H1 (cell line): ENCODE results near the gene SMCP. TPM values are rescaled to one million over a fixed set of nuclear protein-coding genes. Genes with fewer than 3 reads are reported as not detected.

Experiments used
- CTCF ChIA-PET: fragments of 300-600 bp; sonication (Branson Sonifier 250); formaldehyde crosslinking; loops from one replicate; lab custom pipeline; 2021; ENCODE audit not compliant: partially characterized antibody; lab: Charles Lee
- POLR2A ChIA-PET: fragments of 300-600 bp; sonication (Branson Sonifier 250); formaldehyde crosslinking; loops from one replicate; lab custom pipeline; 2021; ENCODE audit warnings: inconsistent platforms; ENCODE audit not compliant: partially characterized antibody; lab: Charles Lee
- DNase-seq, 2 experiments: peaks; one replicate each; pipeline versions ENCODE4 v3.0.0 to v3.0.0-alpha.2; 2010 to 2022; ENCODE audit warnings: low spot score in 2 of 2, low read depth in 1 of 2, mixed read lengths in 1 of 2
- FAIRE-seq: peaks from 2 replicates; lab custom pipeline; 2011; peaks lifted over from hg19 to GRCh38; lab: Jason Lieb, UNC
- H2AFZ ChIP-seq: 2 replicates; pipeline ENCODE4 v1.8.1; 2012; ENCODE audit warnings: low read length, inconsistent platforms
- H2AK5ac ChIP-seq: 2 replicates; pipeline ENCODE4 v1.6.1; 2013; ENCODE audit warnings: low read depth, low read length
- H2BK120ac ChIP-seq: replicated peaks from 2 replicates; pipeline ENCODE3; 2013; ENCODE audit warnings: low read depth, low read length, inconsistent platforms
- H2BK12ac ChIP-seq: 2 replicates; pipeline ENCODE4 v1.6.1; 2013; ENCODE audit warnings: low read depth, low read length
- H2BK15ac ChIP-seq: 2 replicates; pipeline ENCODE4 v1.6.1; 2013; ENCODE audit warnings: low read length
- H2BK20ac ChIP-seq: 2 replicates; pipeline ENCODE4 v1.6.1; 2013; ENCODE audit warnings: low read length
- H2BK5ac ChIP-seq: 2 replicates; pipeline ENCODE4 v1.6.1; 2013; ENCODE audit warnings: low read depth, low read length
- H3K14ac ChIP-seq: 2 replicates; pipeline ENCODE4 v1.6.1; 2013; ENCODE audit warnings: inconsistent platforms; ENCODE audit not compliant: insufficient read length
- H3K18ac ChIP-seq: 2 replicates; pipeline ENCODE4 v1.6.1; 2013; ENCODE audit warnings: low read length; ENCODE audit errors: extremely low read depth
- H3K23ac ChIP-seq: 2 replicates; pipeline ENCODE4 v1.6.1; 2013; ENCODE audit warnings: inconsistent platforms; ENCODE audit not compliant: insufficient read length
- H3K23me2 ChIP-seq: 2 replicates; pipeline ENCODE4 v1.6.1; 2013; ENCODE audit warnings: low read depth, low read length
- H3K27ac ChIP-seq: 2 replicates; pipeline ENCODE4 v1.6.1; 2011; ENCODE audit warnings: low read depth, low read length, inconsistent platforms
- H3K27me3 ChIP-seq, 4 experiments: replicated peaks in 1 of 4; 1 replicate in 1 of 4; 2 replicates in 3 of 4; pipeline versions ENCODE4 v1.6.1 to v1.8.1; 2011 to 2013; ENCODE audit warnings: low read length in 3 of 4, mild to moderate bottlenecking in 3 of 4, inconsistent platforms in 2 of 4, mixed read lengths in 2 of 4, moderate library complexity in 1 of 4; ENCODE audit not compliant: control insufficient read depth in 3 of 4, insufficient read depth in 3 of 4; ENCODE audit errors: extremely low read depth in 1 of 4
- H3K36me3 ChIP-seq, 4 experiments: 2 replicates each; pipeline versions ENCODE4 v1.6.1 to v1.8.1; 2011 to 2013; ENCODE audit warnings: mild to moderate bottlenecking in 4 of 4, low read length in 3 of 4, moderate library complexity in 2 of 4, control low read depth in 1 of 4, inconsistent platforms in 1 of 4; ENCODE audit not compliant: insufficient read depth in 4 of 4, control insufficient read depth in 2 of 4
- H3K4ac ChIP-seq: replicated peaks from 2 replicates; pipeline ENCODE3; 2013; ENCODE audit warnings: low read length, low read depth, mixed read lengths, inconsistent platforms; ENCODE audit not compliant: insufficient read length
- H3K4me1 ChIP-seq, 4 experiments: replicated peaks in 1 of 4; 1 replicate in 1 of 4; 2 replicates in 3 of 4; pipeline versions ENCODE4 v1.6.1 to v1.8.1; 2011 to 2013; ENCODE audit warnings: low read length in 3 of 4, inconsistent platforms in 2 of 4, mixed read lengths in 1 of 4; ENCODE audit not compliant: insufficient read depth in 4 of 4, control insufficient read depth in 3 of 4
- H3K4me2 ChIP-seq, 2 experiments: 2 replicates each; pipeline versions ENCODE4 v1.6.1 to v1.8.1; 2011 to 2013; ENCODE audit warnings: low read depth in 2 of 2, low read length in 2 of 2, control low read depth in 1 of 2, inconsistent platforms in 1 of 2, mild to moderate bottlenecking in 1 of 2; ENCODE audit not compliant: insufficient read depth in 1 of 2
- H3K4me3 ChIP-seq, 4 experiments: fragments of 200-600, 300-600 bp in 1 of 4; sonication (generic), shearing (Covaris generic), sonication (Bioruptor Twin) in 1 of 4; 2 replicates each; pipeline versions ENCODE4 v1.5.1 to v1.8.1; 2011 to 2016; ENCODE audit warnings: low read length in 4 of 4, low read depth in 3 of 4, control low read depth in 2 of 4, inconsistent platforms in 2 of 4, mild to moderate bottlenecking in 2 of 4, mixed read lengths in 1 of 4, moderate library complexity in 1 of 4; ENCODE audit not compliant: insufficient read depth in 2 of 4; ENCODE audit errors: extremely low read depth in 1 of 4
- H3K56ac ChIP-seq: replicated peaks from 2 replicates; pipeline ENCODE3; 2013; ENCODE audit warnings: low read depth, mild to moderate bottlenecking, mixed read lengths, low read length, inconsistent platforms; ENCODE audit not compliant: insufficient read length
- H3K79me1 ChIP-seq: 2 replicates; pipeline ENCODE4 v1.6.1; 2013; ENCODE audit warnings: low read depth, low read length, control low read depth
- H3K79me2 ChIP-seq, 2 experiments: 2 replicates each; pipeline versions ENCODE4 v1.6.1 to v1.8.1; 2012 to 2013; ENCODE audit warnings: low read length in 2 of 2, mild to moderate bottlenecking in 2 of 2, inconsistent platforms in 1 of 2; ENCODE audit not compliant: insufficient read depth in 2 of 2, control insufficient read depth in 1 of 2
- H3K9ac ChIP-seq, 4 experiments: replicated peaks in 1 of 4; 1 replicate in 1 of 4; 2 replicates in 3 of 4; pipeline versions ENCODE4 v1.6.1 to v1.8.1; 2011 to 2013; ENCODE audit warnings: low read depth in 3 of 4, low read length in 3 of 4, control low read depth in 2 of 4, mild to moderate bottlenecking in 2 of 4, moderate library complexity in 2 of 4, inconsistent platforms in 1 of 4; ENCODE audit errors: extremely low read depth in 1 of 4
- H3K9me3 ChIP-seq, 2 experiments: 2 replicates each; pipeline versions ENCODE4 v1.6.1 to v1.8.1; 2012 to 2013; ENCODE audit warnings: mild to moderate bottlenecking in 2 of 2, moderate library complexity in 2 of 2, control low read depth in 1 of 2, inconsistent platforms in 1 of 2, low read depth in 1 of 2, low read length in 1 of 2, mixed read lengths in 1 of 2; ENCODE audit not compliant: insufficient read depth in 2 of 2
- H4K20me1 ChIP-seq, 2 experiments: replicated peaks in 1 of 2; 2 replicates each; pipeline versions ENCODE3 to v1.8.1; 2011 to 2013; ENCODE audit warnings: inconsistent platforms in 2 of 2, low read length in 2 of 2, mild to moderate bottlenecking in 1 of 2; ENCODE audit not compliant: insufficient read depth in 2 of 2, control insufficient read depth in 1 of 2
- H4K5ac ChIP-seq: 2 replicates; pipeline ENCODE4 v1.6.1; 2013; ENCODE audit warnings: low read length, low read depth, mixed read lengths, inconsistent platforms; ENCODE audit not compliant: insufficient read length
- H4K8ac ChIP-seq: 2 replicates; pipeline ENCODE4 v1.8.0; 2013; ENCODE audit warnings: mild to moderate bottlenecking, moderate library complexity, low read length, inconsistent platforms; ENCODE audit not compliant: insufficient read depth; ENCODE audit errors: extremely low read depth
- H4K91ac ChIP-seq: replicated peaks from 2 replicates; pipeline ENCODE3; 2013; ENCODE audit warnings: low read length, mixed read lengths, inconsistent platforms; ENCODE audit not compliant: insufficient read length
- CREB1 ChIP-seq: IDR thresholded peaks from 2 replicates; pipeline ENCODE4 v1.6.1; 2012; ENCODE audit warnings: inconsistent platforms
- GTF2F1 ChIP-seq: IDR thresholded peaks from 2 replicates; pipeline ENCODE4 v1.6.1; 2012; ENCODE audit warnings: low read depth, low read length, improper control_type of control experiment, borderline replicate concordance
- KDM4A ChIP-seq: IDR thresholded peaks from one replicate; pipeline ENCODE4 v1.7.1; 2012; ENCODE audit warnings: low read depth, mild to moderate bottlenecking, moderate library complexity, low read length, inconsistent platforms; ENCODE audit not compliant: severe bottlenecking
- NRF1 ChIP-seq: IDR thresholded peaks from 2 replicates; pipeline ENCODE4 v1.6.1; 2011; ENCODE audit warnings: mild to moderate bottlenecking, low read depth, low read length, improper control_type of control experiment
- WGBS, 2 experiments: shearing (Covaris generic) in 1 of 2; methylation state at CpG; one replicate each; pipeline versions ENCODE4 v1.1.6 to v1.1.7; 2013 to 2015; ENCODE audit warnings: low lambda C conversion rate in 2 of 2, mixed read lengths in 2 of 2, inconsistent platforms in 1 of 2, low coverage in 1 of 2, missing lambda C conversion rate in 1 of 2; ENCODE audit not compliant: insufficient replicate concordance in 2 of 2, insufficient coverage in 1 of 2, insufficient read length in 1 of 2; ENCODE audit errors: extremely low coverage in 1 of 2, missing lambda C conversion rate in 1 of 2; 5-methylcytosine and 5-hydroxymethylcytosine counted together
- polyA plus RNA-seq, 7 experiments: library from polyadenylated mRNA; depleted of rRNA in 3 of 7; stranded (reverse) in 5 of 7; unstranded in 2 of 7; fragments of >200 nt in 5 of 7; fragments of 200-250 nt in 2 of 7; gene quantifications; 1 replicate in 5 of 7; 2 replicates in 1 of 7; 4 replicates in 1 of 7; pipeline versions ENCODE4 v1.2.1 to v1.2.3, GENCODE V29; 2011 to 2013; ENCODE audit warnings: missing spikeins in 2 of 7, mixed read lengths in 2 of 7
- total RNA-seq: library from RNA; stranded (reverse); fragmentation: NEBNext Ultra II Directional; extraction: Animal tissue kit (Norgen Biotek cat#: 25700); gene quantifications from 2 replicates; pipeline ENCODE4 v1.2.1, GENCODE V29; 2021

The SMCP gene
- total and polyA plus RNA-seq, 2 of the 8 experiments (the other 6 are each of a cell fraction or from before 2014, with no cell fraction given) = not detected

- TF ChIP-seq GTF2F1 = no peak
- TF ChIP-seq CREB1 = no peak
- TF ChIP-seq NRF1 = no peak
- no peak for TF ChIP-seq KDM4A
- Histone ChIP-seq H2BK15ac (no peak overlapping the region), H3K18ac (no peak overlapping the region), H3K4me1 (no peaks in the 10 kb centered on the region), H3K9ac (no peak overlapping the region), H3K27me3 (no peaks in the 10 kb centered on the region), H2BK120ac (no peak overlapping the region), H3K27ac (no peak overlapping the region), H3K23ac (no peak overlapping the region), H2BK12ac (no peak overlapping the region), H4K91ac (no peak overlapping the region), H4K8ac (no peak overlapping the region), H3K56ac (no peak overlapping the region), H3K4me3 (no peak overlapping the region), H2BK5ac (no peak overlapping the region), H3K4me2 (no peak overlapping the region), H2AK5ac (no peak overlapping the region), H3K79me2 (no peaks in the 10 kb centered on the region), H2AFZ (no peak overlapping the region), H2BK20ac (no peak overlapping the region), H3K9me3 (peaks cover 0 to 9% of the 10 kb centered on the region in 2 experiments; a peak in 2 of 4 replicates), H3K4ac (no peak overlapping the region), H3K23me2 (no peaks in the 10 kb centered on the region), H4K20me1 (no peaks in the 10 kb centered on the region), H3K36me3 (no peaks in the 10 kb centered on the region), H4K5ac (no peak overlapping the region), H3K79me1 (no peaks in the 10 kb centered on the region), H3K14ac (no peak overlapping the region)
- 88% methylated on average over 2 of the region's 2 CpGs; no CpG with 5 or more reads in 1 of the 2 experiments for WGBS, 2 experiments
- POLR2A ChIA-PET = no interaction called here
- CTCF ChIA-PET = no interaction called here
- DNase-seq (no peak), FAIRE-seq (no peak)
These were observed 21.8 kb downstream of the SMCP start for GRCh38 chr1:152899883-152900282.
